GM13977 (cell line): ENCODE measurements around the gene SH3PXD2B.

Source experiments
- DNase-seq: peaks from one replicate; pipeline ENCODE4 v3.0.0; 2012; ENCODE audit warnings: low spot score
- in situ Hi-C: fragments of 300-500 bp; cut with MboI; formaldehyde crosslinking; loops from one replicate; pipeline ENCODE4 v1.12.0; 2022; ENCODE audit warnings: low sequenced_read_pairs, low pct_unique_long_range_greater_than_20kb, mixed read lengths, inconsistent platforms; ENCODE audit not compliant: unreplicated experiment
- TF ChIP-seq, protein P1 (sequence below): IDR thresholded peaks from 2 replicates; pipeline ENCODE4 v1.5.1; 2012; ENCODE audit warnings: mild to moderate bottlenecking, control low read depth; ENCODE audit not compliant: insufficient read depth; ENCODE audit errors: extremely low read depth, missing control alignments

SH3PXD2B gene

DNA sequence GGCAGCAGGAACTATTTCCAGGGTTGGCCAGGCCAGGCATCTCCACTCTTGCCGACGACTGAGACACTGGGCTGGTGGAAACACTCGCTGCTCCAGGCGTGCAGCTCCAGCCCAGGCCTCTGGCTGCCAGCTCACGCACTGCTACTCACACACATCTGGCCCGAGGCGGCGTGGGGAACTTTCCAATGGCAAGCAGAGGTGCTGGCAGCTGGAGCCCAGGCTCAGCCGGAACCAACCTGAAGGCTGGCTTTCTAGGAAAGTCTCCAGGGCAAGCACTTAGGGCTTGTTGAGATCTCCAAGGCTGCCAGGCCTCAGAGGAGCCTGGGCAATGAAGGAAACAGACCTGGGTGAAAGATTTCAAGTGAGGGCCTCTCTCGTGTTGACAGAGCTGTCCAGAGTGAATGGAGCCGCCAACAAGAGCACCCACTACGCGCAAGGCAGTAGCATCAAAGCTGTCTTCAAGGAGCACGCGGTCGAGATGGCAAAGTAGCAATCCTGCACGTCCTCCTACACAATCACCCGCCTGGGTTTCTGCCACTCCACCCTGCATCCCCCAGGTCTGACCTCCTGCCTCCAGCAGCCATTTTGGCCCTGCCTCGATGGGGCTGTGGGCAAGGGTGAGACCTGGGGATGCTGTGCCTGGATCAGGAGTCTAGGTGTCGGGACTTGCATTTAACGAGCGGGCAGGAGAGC lies 14.4 kb downstream of the SH3PXD2B start:
- in situ Hi-C loops: no loop called here
- no peak for DNase-seq
- TF ChIP-seq, protein P1, sequence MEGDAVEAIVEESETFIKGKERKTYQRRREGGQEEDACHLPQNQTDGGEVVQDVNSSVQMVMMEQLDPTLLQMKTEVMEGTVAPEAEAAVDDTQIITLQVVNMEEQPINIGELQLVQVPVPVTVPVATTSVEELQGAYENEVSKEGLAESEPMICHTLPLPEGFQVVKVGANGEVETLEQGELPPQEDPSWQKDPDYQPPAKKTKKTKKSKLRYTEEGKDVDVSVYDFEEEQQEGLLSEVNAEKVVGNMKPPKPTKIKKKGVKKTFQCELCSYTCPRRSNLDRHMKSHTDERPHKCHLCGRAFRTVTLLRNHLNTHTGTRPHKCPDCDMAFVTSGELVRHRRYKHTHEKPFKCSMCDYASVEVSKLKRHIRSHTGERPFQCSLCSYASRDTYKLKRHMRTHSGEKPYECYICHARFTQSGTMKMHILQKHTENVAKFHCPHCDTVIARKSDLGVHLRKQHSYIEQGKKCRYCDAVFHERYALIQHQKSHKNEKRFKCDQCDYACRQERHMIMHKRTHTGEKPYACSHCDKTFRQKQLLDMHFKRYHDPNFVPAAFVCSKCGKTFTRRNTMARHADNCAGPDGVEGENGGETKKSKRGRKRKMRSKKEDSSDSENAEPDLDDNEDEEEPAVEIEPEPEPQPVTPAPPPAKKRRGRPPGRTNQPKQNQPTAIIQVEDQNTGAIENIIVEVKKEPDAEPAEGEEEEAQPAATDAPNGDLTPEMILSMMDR: no peak

DNA sequence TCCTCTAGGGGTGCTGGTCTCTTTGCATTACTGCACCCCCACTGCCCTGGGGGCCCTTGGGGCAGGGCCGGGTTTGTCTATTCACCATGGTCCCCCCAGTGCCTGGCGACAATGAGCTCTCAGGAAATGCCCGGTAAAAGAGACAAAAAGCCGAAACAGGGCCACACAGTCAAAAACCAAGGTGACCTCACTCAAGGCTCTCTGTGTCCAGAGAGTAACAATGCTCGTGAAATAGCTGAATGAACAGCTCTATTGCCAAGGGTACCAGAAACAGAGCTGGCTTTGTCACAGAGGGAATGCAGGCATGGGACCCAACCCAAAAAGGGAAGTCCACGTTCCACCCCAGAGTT lies 16.0 kb downstream of the SH3PXD2B start:
- TF ChIP-seq, protein P1: no peak
- no peak for DNase-seq
- in situ Hi-C loops: no loop called here

DNA sequence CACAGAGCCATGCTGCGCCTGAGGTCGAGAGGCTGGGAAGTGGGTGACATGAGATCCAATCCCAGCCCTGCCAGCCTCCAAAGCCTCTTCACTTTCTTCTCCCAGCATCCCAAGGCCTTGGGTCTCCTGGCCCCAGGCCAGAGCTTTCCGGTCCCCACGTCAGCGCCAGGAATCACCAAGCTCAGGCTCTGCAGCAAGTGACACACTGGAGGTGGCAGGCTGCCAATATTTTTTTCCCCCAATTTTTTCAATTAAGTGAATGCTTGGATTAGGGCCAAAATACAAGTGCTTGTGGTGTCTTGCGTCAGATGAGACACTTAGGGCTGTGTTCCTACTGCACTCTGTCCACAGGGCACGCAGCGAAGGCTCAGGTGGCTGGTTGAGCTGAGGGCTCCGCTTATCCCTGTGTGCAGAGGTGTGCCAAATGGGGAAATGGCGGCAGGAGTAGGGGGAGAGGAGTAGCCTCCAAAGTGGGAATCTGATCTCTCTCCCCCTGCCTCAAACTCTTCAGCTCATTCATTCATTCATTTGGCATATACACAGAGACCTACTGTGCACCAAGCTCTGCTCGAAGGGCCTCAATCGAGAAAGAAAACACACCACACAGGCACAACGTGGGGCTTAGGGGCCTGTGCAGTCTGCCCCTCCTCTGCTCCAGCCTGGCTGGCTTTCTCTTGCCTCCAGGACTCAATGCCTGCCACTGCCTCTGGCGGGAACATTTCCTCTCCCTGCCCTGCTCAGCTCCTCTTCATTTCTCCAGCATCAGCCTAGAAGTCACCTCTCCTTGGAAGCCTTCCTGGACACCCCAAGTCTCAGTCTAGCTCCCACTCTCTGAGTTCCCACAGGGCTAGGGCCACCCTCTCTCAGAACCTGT lies 16.6 kb downstream of the SH3PXD2B start:
- in situ Hi-C loops: no loop called here
- no peak for DNase-seq
- TF ChIP-seq, protein P1: no peak

DNA sequence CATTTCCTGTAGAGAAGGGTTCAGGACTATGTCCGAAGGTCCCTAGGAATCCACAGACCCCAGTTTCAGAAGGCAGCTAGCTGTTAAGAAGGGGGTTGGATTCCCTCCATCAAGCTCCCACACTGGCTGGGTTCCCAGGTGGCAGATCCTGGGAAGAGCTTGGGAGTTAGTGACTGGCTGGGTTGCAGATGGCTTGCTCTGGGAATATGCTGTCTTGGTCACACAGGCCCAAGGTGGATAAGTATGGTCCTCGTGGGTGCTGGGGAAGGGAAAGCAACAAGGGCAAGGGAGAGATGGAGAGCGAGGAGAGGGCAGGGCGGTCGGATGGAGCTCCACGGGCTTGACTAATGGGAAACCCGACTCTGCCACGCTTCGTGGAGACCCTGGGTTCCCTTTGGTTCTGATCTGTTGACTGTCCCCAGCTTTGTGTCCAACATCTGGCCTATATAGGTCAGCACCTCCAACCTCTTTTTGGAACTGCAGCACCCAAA lies 17.4 kb downstream of the SH3PXD2B start:
- TF ChIP-seq, protein P1: no peak
- DNase-seq: no peak
- in situ Hi-C loops: no loop called here

DNA sequence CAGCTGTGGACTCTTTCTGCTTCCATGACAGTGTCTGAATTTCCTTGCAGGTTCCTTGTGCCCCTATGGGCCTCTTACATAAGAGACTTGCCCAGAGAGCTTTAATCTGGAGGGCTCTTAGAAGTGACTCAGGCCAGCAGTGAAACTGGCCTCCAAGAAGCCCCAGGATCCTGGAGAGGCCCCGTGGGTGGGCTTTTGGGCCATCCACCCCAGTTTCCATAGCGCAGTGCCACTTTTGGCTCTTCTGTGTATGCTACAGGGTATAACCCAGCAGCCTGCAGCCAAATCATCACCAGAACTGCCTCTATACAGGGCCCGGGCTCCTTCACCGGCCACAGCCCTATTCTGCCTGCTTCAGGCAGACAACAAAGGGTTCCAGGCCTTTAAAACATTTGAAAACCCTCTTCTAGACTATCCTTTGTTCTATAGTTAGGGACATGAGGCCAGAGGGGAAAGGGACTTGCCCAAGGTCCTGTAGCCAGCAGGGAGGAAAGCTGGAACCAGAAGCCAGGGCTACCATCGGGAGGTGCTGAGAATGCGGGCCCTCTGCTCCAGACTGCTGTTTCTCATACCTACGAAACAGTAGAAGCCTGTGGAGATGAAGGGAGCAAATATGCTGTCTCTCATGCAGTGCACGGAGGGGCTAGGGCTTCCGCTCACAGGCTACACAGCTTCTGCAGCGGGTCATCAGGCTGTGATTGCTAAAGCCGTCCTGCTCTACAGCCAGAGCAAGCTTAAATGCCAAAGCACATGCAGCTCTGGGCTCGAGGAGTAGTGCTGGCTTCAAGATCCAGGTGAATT lies 18.0 kb downstream of the SH3PXD2B start:
- DNase-seq: no peak
- TF ChIP-seq, protein P1: no peak
- in situ Hi-C loops: no loop called here

DNA sequence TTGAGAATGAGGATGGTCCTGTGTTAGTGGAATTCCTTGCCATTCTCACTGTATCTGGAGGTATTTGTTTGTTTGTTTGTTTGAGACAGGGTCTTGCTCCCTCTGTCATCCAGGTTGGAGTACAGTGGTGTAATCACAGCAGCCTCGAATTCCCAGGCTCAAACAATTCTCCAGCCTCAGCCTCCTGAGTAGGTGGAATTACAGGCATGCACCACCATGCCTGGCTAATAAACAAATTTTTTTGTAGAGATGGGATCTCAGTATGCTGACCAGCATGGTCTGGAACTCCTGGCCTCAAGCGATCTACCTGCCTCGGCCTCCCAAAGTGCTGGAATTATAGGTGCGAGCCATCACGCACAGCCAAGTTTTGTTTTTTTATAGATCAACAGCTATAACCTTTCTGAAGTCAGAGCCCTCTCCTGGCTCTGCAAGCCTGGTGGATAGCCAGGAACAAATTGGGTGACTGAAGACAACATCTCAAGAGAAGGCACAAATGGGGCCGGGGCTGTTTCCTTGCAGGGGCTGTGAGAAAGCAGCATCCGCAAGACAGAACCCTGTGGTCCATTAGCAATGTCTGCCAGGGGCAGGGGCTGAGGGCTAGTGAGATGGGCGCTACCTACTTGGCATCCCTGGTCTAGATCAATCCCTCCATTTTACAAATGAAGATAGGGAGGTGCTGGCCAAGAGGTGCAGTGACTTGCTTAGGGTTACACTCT lies 18.8 kb downstream of the SH3PXD2B start:
- TF ChIP-seq, protein P1: no peak
- in situ Hi-C loops: no loop called here
- no peak for DNase-seq
